OCI-LY7 (cell line): Measurements from ENCODE around the gene NARS2. TPM values are rescaled to one million over a fixed set of nuclear protein-coding genes. Genes with fewer than 3 reads are reported as not detected.

Experiments used
- BruUV-seq: library from RNA; stranded (reverse); fragments of 400-500 nt; replicated peaks from 2 replicates; lab custom pipeline; 2021; lab: Mats Ljungman, UMichigan
- CTCF ChIA-PET: fragments of 300-600 bp; sonication (Branson Sonifier 250); formaldehyde crosslinking; loops from one replicate; lab custom pipeline; 2022; ENCODE audit warnings: antibody characterized with exemption; ENCODE audit not compliant: unreplicated experiment; lab: Charles Lee
- POLR2A ChIA-PET: fragments of 300-600 bp; sonication (Branson Sonifier 250); formaldehyde crosslinking; loops from one replicate; lab custom pipeline; 2022; ENCODE audit warnings: antibody characterized with exemption; lab: Charles Lee
- DNase-seq: peaks from one replicate; pipeline ENCODE4 v3.0.0-alpha.2; 2015; ENCODE audit warnings: low spot score
- H2AFZ ChIP-seq: fragments of 200-600 bp; sonication (generic), shearing (Covaris generic); 2 replicates; pipeline ENCODE4 v1.6.1; 2014; ENCODE audit warnings: mild to moderate bottlenecking, antibody characterized with exemption, low read length, moderate library complexity
- H3K27ac ChIP-seq: fragments of 200-600 bp; sonication (generic); 2 replicates; pipeline ENCODE4 v1.5.1; 2014; ENCODE audit warnings: mixed run types, low read depth, mild to moderate bottlenecking, moderate library complexity, low read length, inconsistent platforms; ENCODE audit not compliant: poor library complexity, severe bottlenecking
- H3K36me3 ChIP-seq: fragments of 200-600 bp; sonication (generic); 2 replicates; pipeline ENCODE4 v1.6.1; 2014; ENCODE audit warnings: mild to moderate bottlenecking, antibody characterized with exemption, low read length, moderate library complexity, mixed read lengths; ENCODE audit not compliant: insufficient read depth
- H3K4me1 ChIP-seq: fragments of 200-600 bp; sonication (generic); 2 replicates; pipeline ENCODE4 v1.5.1; 2014; ENCODE audit warnings: mild to moderate bottlenecking, low read length; ENCODE audit not compliant: insufficient read depth, poor library complexity, severe bottlenecking
- H3K4me2 ChIP-seq: fragments of 200-600 bp; sonication (generic); 2 replicates; pipeline ENCODE4 v1.6.1; 2014; ENCODE audit warnings: mild to moderate bottlenecking, low read length
- H3K4me3 ChIP-seq: fragments of 200-600 bp; sonication (generic); 2 replicates; pipeline ENCODE4 v1.5.1; 2014; ENCODE audit warnings: mild to moderate bottlenecking, low read depth, low read length; ENCODE audit not compliant: poor library complexity, severe bottlenecking
- H3K79me2 ChIP-seq: fragments of 200-600 bp; sonication (generic); 2 replicates; pipeline ENCODE4 v1.6.1; 2016; ENCODE audit warnings: low read depth, mild to moderate bottlenecking, low read length, moderate library complexity, mixed read lengths; ENCODE audit not compliant: insufficient read depth
- H3K9me2 ChIP-seq: fragments of 200-600 bp; sonication (generic); 2 replicates; pipeline ENCODE4 v1.6.1; 2016; ENCODE audit warnings: mild to moderate bottlenecking, low read length, mixed read lengths; ENCODE audit not compliant: insufficient read depth
- H3K9me3 ChIP-seq: fragments of 200-600 bp; sonication (generic); 2 replicates; pipeline ENCODE4 v1.6.1; 2014; ENCODE audit warnings: mild to moderate bottlenecking, mixed run types, low read length, mixed read lengths
- H4K20me1 ChIP-seq: fragments of 200-600 bp; sonication (generic); 2 replicates; pipeline ENCODE4 v1.6.1; 2014; ENCODE audit warnings: mild to moderate bottlenecking, antibody characterized with exemption, low read length, moderate library complexity, mixed read lengths; ENCODE audit not compliant: insufficient read depth
- EZH2phosphoT487 ChIP-seq: fragments of 200-600 bp; sonication (generic); IDR thresholded peaks from 2 replicates; pipeline ENCODE4 v1.6.1; 2018; ENCODE audit warnings: low read depth, borderline replicate concordance, mild to moderate bottlenecking, mixed run types, antibody characterized with exemption, low read length, moderate library complexity, mixed read lengths
- intact Hi-C: fragments of 100-400 bp; cut with micrococcal nuclease; formaldehyde crosslinking; loops from one replicate; pipeline ENCODE4 v1.10.0; 2022; ENCODE audit not compliant: unreplicated experiment
- total RNA-seq, 2 experiments: library from RNA; depleted of rRNA in 1 of 2; stranded (reverse); fragments of >200 nt in 1 of 2; shearing (Covaris generic) in 1 of 2; gene quantifications; 2 replicates each; pipeline ENCODE4 v1.2.3, GENCODE V29; 2014 to 2022
- TF ChIP-seq, protein P1 (sequence below): fragments of 200-600 bp; sonication (generic); conservative IDR thresholded peaks from 2 replicates; pipeline ENCODE4 v1.5.1; 2014; ENCODE audit warnings: mild to moderate bottlenecking, antibody characterized with exemption, low read length, moderate library complexity, mixed read lengths

NARS2 gene
- total RNA-seq, 2 experiments from 2014 or later, result 28.1 to 29.2 TPM

GRCh38 chr11:78620159-78620558 lies 45.5 kb upstream of the NARS2 start:
- H3K4me3 ChIP-seq, result no peak overlapping the region
- BruUV-seq, result no TSS peak
- H3K4me2 ChIP-seq, result no peak overlapping the region
- no peak for DNase-seq
- no peaks in the 10 kb centered on the region for H3K9me3 ChIP-seq
- H3K4me1 ChIP-seq, result no peaks in the 10 kb centered on the region
- H2AFZ ChIP-seq, result no peak overlapping the region
- H4K20me1 ChIP-seq, result no peaks in the 10 kb centered on the region
- POLR2A ChIA-PET, result no interaction called here
- no peaks in the 10 kb centered on the region for H3K79me2 ChIP-seq
- H3K27ac ChIP-seq, result no peak overlapping the region
- H3K36me3 ChIP-seq, result no peaks in the 10 kb centered on the region
- CTCF ChIA-PET, result no interaction called here
- TF ChIP-seq, protein P1, sequence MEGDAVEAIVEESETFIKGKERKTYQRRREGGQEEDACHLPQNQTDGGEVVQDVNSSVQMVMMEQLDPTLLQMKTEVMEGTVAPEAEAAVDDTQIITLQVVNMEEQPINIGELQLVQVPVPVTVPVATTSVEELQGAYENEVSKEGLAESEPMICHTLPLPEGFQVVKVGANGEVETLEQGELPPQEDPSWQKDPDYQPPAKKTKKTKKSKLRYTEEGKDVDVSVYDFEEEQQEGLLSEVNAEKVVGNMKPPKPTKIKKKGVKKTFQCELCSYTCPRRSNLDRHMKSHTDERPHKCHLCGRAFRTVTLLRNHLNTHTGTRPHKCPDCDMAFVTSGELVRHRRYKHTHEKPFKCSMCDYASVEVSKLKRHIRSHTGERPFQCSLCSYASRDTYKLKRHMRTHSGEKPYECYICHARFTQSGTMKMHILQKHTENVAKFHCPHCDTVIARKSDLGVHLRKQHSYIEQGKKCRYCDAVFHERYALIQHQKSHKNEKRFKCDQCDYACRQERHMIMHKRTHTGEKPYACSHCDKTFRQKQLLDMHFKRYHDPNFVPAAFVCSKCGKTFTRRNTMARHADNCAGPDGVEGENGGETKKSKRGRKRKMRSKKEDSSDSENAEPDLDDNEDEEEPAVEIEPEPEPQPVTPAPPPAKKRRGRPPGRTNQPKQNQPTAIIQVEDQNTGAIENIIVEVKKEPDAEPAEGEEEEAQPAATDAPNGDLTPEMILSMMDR, result no peak
- no peak for TF ChIP-seq EZH2phosphoT487
- H3K9me2 ChIP-seq, result no peaks in the 10 kb centered on the region
- intact Hi-C loops, result no loop called here

GRCh38 chr11:78615724-78616123 lies 41.1 kb upstream of the NARS2 start:
- Histone ChIP-seq H3K9me2 (no peaks in the 10 kb centered on the region), H3K4me2 (no peak overlapping the region), H2AFZ (no peak overlapping the region), H3K27ac (no peak overlapping the region), H3K4me3 (no peak overlapping the region), H3K9me3 (no peaks in the 10 kb centered on the region), H3K36me3 (no peaks in the 10 kb centered on the region), H3K79me2 (no peaks in the 10 kb centered on the region), H4K20me1 (no peaks in the 10 kb centered on the region), H3K4me1 (no peaks in the 10 kb centered on the region)
- ChIA-PET POLR2A (no interaction called here), CTCF (no interaction called here)
- intact Hi-C loops, result no loop called here
- TF ChIP-seq EZH2phosphoT487, result no peak
- TF ChIP-seq, protein P1, result no peak
- DNase-seq, result no peak
- BruUV-seq, result no TSS peak

DNA sequence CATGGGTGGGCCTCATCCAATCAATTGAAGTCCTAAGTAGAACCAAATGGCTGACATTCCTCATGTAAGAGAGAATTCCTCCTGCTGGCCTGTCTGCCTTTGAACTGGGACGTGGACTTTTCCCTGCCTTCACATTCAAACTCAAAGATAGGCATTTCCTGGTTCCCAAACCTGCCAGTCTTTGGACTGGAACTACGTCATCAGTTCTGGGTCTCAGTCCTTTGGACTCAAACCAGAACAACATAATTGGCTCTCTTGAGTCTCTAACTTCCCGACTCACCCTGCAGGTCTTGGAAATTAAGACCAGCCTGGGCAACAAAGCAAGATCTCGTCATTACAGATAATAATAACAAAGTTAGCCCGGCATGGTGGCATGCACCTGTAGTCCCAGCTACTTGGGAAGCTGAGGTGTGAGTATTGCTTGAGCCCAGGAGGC lies 38.7 kb upstream of the NARS2 start:
- no peak overlapping the region for H3K4me2 ChIP-seq
- H3K27ac ChIP-seq, result no peak overlapping the region
- no peak overlapping the region for H3K4me3 ChIP-seq
- H4K20me1 ChIP-seq, result no peaks in the 10 kb centered on the region
- H3K36me3 ChIP-seq, result no peaks in the 10 kb centered on the region
- intact Hi-C loops, result no loop called here
- H3K9me2 ChIP-seq, result no peaks in the 10 kb centered on the region
- H3K4me1 ChIP-seq, result no peaks in the 10 kb centered on the region
- no peak for TF ChIP-seq EZH2phosphoT487
- TF ChIP-seq, protein P1, result no peak
- ChIA-PET CTCF (no interaction called here), POLR2A (interaction anchor here (0.6 kb wide), 1 partner anchor 1170 kb away, joined by 5 read pairs; no protein-coding TSS in a partner anchor)
- H2AFZ ChIP-seq, result no peak overlapping the region
- BruUV-seq, result no TSS peak
- H3K9me3 ChIP-seq, result no peaks in the 10 kb centered on the region
- DNase-seq, result no peak
- no peaks in the 10 kb centered on the region for H3K79me2 ChIP-seq
